SIG-M5 treated with dmso at 0.1 percent for 504 hours (cell line): ENCODE data around the gene TACR2.
A peak's percentile ranks its signal among the peaks of the same experiment; 100 is the strongest.

Experiments used
- DNase-seq: peaks from one replicate; lab custom pipeline; 2025; ENCODE audit not compliant: unreplicated experiment; lab: John Stamatoyannopoulos, UW

TACR2 gene

DNA sequence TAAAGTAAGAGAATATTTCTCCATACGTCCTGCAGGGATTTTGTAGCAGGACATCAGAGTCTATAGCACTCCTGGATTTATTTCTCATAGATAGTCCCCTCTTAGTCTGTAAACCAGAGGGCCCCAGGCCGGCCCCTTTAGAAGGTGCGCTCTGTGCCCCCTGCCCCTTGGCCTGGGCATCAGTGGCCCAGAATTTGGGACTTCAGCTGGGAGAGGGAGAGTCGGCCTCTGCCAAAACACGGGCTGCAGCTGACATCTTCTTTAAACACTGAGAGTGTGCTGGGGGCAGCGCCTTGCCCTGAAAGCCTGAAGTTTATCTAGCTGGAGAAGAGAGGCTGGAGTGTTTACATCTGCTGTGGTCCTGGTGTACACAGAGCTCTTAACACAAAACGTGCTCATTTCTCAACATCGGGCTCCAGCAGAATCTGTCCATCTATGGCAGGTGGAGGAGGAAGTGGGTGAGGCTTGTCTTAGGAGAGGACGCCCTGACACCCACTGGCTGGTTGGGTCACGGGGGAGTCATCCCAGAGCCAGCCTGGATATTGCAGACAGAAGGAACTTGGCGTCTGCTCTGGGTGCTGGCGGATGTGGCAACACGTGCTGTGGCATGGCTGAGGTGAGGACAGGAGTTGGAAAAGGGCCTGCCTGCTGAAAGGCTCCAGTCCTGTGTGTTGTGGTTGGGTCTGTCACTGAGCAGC is 5.0 kb upstream of the TACR2 start:
- DNase-seq, result peak; percentile 68

GRCh38 chr10:69419744-69420126 is 3.0 kb upstream of the TACR2 start:
- DNase-seq, result no peak

- DNase-seq, result no peak
These were observed 2.5 kb upstream of the TACR2 start for GRCh38 chr10:69419096-69419743.

- DNase-seq, result no peak
These were observed 1.5 kb upstream of the TACR2 start for GRCh38 chr10:69418052-69418752.

DNA sequence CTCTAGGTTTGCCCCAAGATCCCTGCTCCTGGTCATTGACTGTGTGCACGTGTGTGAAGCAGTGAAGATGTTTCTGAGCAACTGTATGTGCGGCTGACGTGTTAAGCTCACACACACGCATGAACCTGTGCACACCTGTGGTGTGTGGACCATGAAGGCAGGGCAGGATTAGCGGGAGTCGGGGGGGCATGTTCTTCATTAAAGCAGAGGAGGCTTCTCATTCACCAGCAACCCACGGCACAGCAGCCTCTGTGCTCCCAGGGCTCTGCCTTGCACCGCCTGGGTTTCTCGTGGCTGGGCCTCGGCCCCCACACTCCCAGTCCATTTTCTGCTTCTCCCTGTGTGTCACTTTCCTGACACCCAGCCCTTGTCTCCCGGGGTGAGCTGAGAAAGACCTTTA is 824 bp upstream of the TACR2 start:
- DNase-seq, result no peak

DNA sequence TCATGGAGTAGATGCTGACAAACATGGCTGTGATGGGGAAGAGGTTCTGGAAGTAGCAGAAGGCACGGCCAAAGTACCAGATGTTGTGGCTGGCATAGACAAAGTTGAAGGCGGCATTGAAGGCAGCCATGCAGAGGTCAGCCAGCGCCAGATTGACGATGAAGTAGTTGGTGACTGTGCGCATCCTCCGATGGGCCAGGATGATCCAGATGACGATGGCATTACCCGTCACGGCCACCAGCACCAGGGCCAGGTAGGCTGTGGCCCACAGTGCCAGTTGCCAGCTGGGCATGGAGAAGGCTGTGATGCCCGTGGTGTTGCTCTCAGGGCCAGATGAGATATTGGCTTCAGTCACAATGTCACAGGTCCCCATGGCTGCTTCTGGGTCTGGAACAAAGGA is 767 bp downstream of the TACR2 start:
- DNase-seq, result no peak

DNA sequence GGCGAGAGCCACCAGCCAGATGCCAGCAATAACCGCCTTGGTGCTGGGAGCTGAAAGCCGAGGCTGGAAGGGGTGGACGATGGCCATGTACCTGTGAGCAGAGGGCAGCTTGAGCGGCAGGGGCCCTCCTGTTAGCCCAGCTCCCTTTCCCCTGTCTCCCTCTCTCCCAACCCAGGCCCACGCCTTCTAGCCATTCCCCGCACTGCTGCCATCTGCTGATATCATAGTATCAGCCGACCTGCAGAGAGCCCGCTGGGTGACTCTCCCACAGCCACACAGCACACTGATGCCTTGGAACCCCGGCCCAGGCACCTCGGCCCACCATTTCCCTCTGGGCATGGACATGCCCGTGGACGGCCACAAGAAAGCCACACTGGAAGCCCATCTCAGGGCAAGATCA is 1.7 kb downstream of the TACR2 start:
- DNase-seq, result no peak

- no peak for DNase-seq
These were observed 2.4 kb downstream of the TACR2 start for GRCh38 chr10:69414036-69415018.

- peak; percentile 13 for DNase-seq
These were observed 3.4 kb downstream of the TACR2 start for GRCh38 chr10:69413221-69413865.

GRCh38 chr10:69412232-69412790 is 4.4 kb downstream of the TACR2 start:
- no peak for DNase-seq

- no peak for DNase-seq
These were observed 5.2 kb downstream of the TACR2 start for GRCh38 chr10:69411476-69411875.

GRCh38 chr10:69410487-69410886 is 6.2 kb downstream of the TACR2 start:
- no peak for DNase-seq

DNA sequence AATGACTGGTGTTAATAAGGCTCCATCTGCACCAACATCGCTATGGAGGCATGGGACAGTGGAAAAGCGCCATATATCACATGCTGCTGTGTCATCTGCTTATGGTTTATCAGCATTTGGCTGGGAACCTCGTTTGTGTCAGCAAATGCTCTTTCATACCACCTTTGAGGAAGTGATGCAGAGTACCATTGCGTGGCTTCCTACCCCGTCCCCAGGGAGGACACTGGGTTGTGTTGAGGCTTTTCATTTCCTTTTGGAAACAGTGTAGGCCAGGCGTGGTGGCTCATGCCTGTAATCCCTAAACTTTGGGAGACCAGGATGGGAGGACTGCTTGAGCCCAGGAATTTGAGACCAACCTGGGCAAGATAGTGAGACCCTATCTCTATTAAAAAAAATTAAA is 6.8 kb downstream of the TACR2 start:
- DNase-seq, result peak; percentile 25

- no peak for DNase-seq
These were observed 7.6 kb downstream of the TACR2 start for GRCh38 chr10:69409176-69409495.

GRCh38 chr10:69408318-69409175 is 8.2 kb downstream of the TACR2 start:
- peak; percentile 74 for DNase-seq

GRCh38 chr10:69407621-69408301 is 9.0 kb downstream of the TACR2 start:
- peak; percentile 21 for DNase-seq

DNA sequence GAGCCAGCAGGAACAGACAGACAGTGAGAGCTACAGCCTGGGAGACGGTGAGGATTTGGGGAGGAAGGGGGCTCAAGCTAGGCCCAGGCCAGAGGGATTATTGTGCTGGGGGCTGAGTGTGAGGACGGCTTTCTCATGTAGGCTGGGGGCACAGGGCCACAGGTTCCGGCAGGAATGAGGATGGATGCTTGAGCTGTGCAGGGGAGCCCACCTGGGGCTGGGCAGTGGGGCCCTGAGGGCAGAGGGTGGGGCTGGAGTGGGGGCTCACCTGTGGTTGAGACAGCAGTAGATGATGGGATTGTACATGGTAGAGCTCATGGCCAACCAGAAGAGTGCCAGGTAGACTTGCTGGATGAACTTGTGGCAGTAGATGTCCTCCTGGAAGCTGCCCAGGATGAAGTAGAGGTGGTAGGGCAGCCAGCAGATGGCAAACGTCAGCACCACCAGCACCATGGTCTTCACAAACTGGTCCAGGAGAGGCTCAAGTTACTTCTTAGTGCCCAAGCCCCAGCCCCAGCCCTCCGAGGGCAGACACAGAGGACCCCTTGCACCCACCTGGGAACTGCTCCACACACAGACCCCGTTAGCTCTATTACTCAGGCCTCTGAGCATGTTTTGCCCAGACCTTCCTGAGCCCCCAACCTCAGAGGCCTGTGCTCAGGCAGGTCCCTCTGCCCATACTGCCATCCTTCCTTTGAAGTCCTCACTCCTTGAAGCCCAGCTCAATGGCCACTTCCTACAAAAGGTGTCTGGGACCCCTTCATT is 9.7 kb downstream of the TACR2 start:
- no peak for DNase-seq

DNA sequence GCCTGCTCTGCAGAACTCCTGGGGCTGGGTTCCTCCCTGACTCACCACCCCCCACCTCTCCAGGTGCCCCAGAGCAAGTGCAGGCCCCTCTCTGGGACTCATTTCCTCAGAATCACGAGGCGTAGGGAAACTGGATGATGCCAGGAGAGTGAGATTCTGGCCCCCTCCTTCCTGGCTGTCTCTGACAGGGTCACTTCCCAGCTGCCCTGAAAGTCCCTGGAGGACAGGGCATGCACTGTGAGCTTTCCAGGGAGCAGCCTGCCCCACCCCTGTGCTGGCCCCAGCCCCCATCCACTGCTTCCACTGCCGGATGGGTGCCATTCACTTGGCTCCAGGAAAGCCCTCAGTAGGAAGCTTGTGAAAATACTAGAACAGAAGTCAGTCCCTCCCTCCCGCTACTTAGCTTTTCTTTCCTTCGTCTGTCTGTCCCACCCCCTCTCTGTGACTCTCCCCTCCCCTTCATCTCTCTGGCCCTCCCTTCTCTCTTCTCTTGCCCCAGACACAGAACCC is 10.4 kb downstream of the TACR2 start:
- DNase-seq, result no peak
